ENCODE data around the gene PHLDB1. TPM values are rescaled to one million over a fixed set of nuclear protein-coding genes. Genes with fewer than 3 reads are reported as not detected.

Gene PHLDB1
- total and polyA plus RNA-seq, 2 of the 8 experiments (the other 6 are each of a cell fraction or from before 2014, with no cell fraction given): 53.9 to 74.8 TPM

DNA sequence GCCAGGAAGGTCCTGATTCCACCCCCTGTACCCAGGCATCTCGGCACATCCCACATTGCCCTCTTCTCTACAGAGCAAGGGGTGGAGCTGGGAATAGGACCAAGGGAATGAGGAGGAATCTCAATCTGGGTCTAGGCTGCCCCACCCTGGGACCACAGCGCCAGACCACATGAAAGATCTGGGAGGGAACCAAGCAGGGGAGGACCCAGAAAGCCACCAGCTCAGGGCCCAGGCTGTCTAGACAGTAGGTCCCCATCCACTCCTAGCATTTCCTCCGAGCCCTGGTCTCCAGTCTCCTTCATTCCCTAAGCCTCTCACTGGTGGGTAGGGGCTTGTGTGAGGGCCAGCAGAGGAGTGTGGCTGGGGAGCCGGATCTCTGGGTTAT is 11.6 kb downstream of the PHLDB1 start:
- H3K79me1 ChIP-seq (ENCODE audit: low read depth, low read length): peaks cover 15% of the 10 kb centered on the region
- no peak overlapping the region for H3K4ac ChIP-seq (replicated peaks; ENCODE audit: insufficient read length, low read depth, low read length)
- H2BK15ac ChIP-seq (ENCODE audit: low read length): peak overlapping the region; percentile 95; the same call in 1 of the 2 replicates
- H2BK20ac ChIP-seq (ENCODE audit: low read length): peak overlapping the region; percentile 73; the same call in 1 of the 2 replicates
- TF ChIP-seq EZH2 (IDR thresholded peaks at IDR 0.05; ENCODE audit: low read depth, low read length, severe bottlenecking): no peak
- H2AFZ ChIP-seq (ENCODE audit: low read length): no peak overlapping the region
- H4K5ac ChIP-seq (ENCODE audit: insufficient read length, low read depth, low read length): no peak overlapping the region
- no peak overlapping the region for H3K9ac ChIP-seq (replicated peaks in 1 of 4; ENCODE audit: extremely low read depth in 1 of 4, low read depth in 3 of 4, low read length in 3 of 4)
- peak overlapping the region; percentile 19 for H4K91ac ChIP-seq (replicated peaks; ENCODE audit: insufficient read length, low read length)
- FAIRE-seq: no peak
- H3K4me1 ChIP-seq (replicated peaks in 1 of 4; ENCODE audit: control insufficient read depth in 3 of 4, insufficient read depth in 4 of 4, low read length in 3 of 4): peaks cover 17 to 54% (median 43%) of the 10 kb centered on the region in 4 experiments
- no peak overlapping the region for H3K18ac ChIP-seq (ENCODE audit: extremely low read depth, low read length)
- H4K20me1 ChIP-seq (replicated peaks in 1 of 2; ENCODE audit: control insufficient read depth in 1 of 2, insufficient read depth in 2 of 2, low read length in 2 of 2): peaks cover 0 to 3% of the 10 kb centered on the region in 2 experiments
- H3K36me3 ChIP-seq (ENCODE audit: control insufficient read depth in 2 of 4, insufficient read depth in 4 of 4, low read length in 3 of 4): no peaks in the 10 kb centered on the region
- H3K14ac ChIP-seq (ENCODE audit: insufficient read length): no peak overlapping the region
- peaks cover 7 to 23% of the 10 kb centered on the region in 2 experiments; a peak in 2 of 4 replicates for H3K79me2 ChIP-seq (ENCODE audit: control insufficient read depth in 1 of 2, insufficient read depth in 2 of 2, low read length in 2 of 2)
- ChIA-PET CTCF (ENCODE audit: partially characterized antibody) (interaction anchor here (0.5 to 10.4 kb wide), 8 partner anchors 10 to 448 kb away, joined by 3 to 155 read pairs (median 4); partner anchors contain the start of gene PHLDB1), POLR2A (ENCODE audit: partially characterized antibody) (interaction anchor here (1.0 to 28.7 kb wide), 5 partner anchors 12 to 47 kb away, joined by 3 to 574 read pairs (median 4); partner anchors contain the start of genes ARCN1 and PHLDB1)
- H3K23me2 ChIP-seq (ENCODE audit: low read depth, low read length): peaks cover 7% of the 10 kb centered on the region
- WGBS, 2 experiments (ENCODE audit: extremely low coverage in 1 of 2, insufficient coverage in 1 of 2, insufficient read length in 1 of 2, insufficient replicate concordance in 2 of 2, low coverage in 1 of 2, low lambda C conversion rate in 2 of 2, missing lambda C conversion rate in 1 of 2): 79% methylated on average over 4 of the region's 4 CpGs; no CpG with 5 or more reads in 1 of the 2 experiments
- H3K56ac ChIP-seq (replicated peaks; ENCODE audit: insufficient read length, low read depth, low read length): no peak overlapping the region
- H3K27me3 ChIP-seq (replicated peaks in 1 of 4; ENCODE audit: control insufficient read depth in 3 of 4, extremely low read depth in 1 of 4, insufficient read depth in 3 of 4, low read length in 3 of 4): no peaks in the 10 kb centered on the region
- H3K4me2 ChIP-seq (ENCODE audit: insufficient read depth in 1 of 2, low read depth in 2 of 2, low read length in 2 of 2): no peak overlapping the region
- H3K9me3 ChIP-seq (ENCODE audit: insufficient read depth in 2 of 2, low read depth in 1 of 2, low read length in 1 of 2): no peaks in the 10 kb centered on the region
- no peak overlapping the region for H2BK120ac ChIP-seq (replicated peaks; ENCODE audit: low read depth, low read length)
- H3K23ac ChIP-seq (ENCODE audit: insufficient read length): no peak overlapping the region
- no peak overlapping the region for H2BK5ac ChIP-seq (ENCODE audit: low read depth, low read length)
- no peak overlapping the region for H3K4me3 ChIP-seq (ENCODE audit: extremely low read depth in 1 of 4, insufficient read depth in 2 of 4, low read depth in 3 of 4, low read length in 4 of 4)
- H4K8ac ChIP-seq (ENCODE audit: extremely low read depth, insufficient read depth, low read length): no peak overlapping the region
- no peak overlapping the region for H2AK5ac ChIP-seq (ENCODE audit: low read depth, low read length)
- no peak for DNase-seq (ENCODE audit: low read depth in 1 of 2, low spot score in 2 of 2)
- no peak overlapping the region for H3K27ac ChIP-seq (ENCODE audit: low read depth, low read length)
- peak overlapping the region; percentile 75; the same call in 1 of the 2 replicates for H2BK12ac ChIP-seq (ENCODE audit: low read depth, low read length)

Data from H1 (cell line).